Vagina (tissue), 2 donors: ENCODE data around the gene ABLIM2. TPM values are rescaled to one million over a fixed set of nuclear protein-coding genes. Genes with fewer than 3 reads are reported as not detected.

Experiments used
- DNase-seq, 2 donors: peaks; one replicate each; pipeline ENCODE4 v3.0.0-alpha.2; 2017; ENCODE audit errors: extremely low spot score in 2 of 2
- H3K27ac ChIP-seq: fragments of 200-600 bp; sonication (generic); one replicate; pipeline ENCODE4 v1.5.1; 2019
- H3K27me3 ChIP-seq: fragments of 200-600 bp; sonication (generic); one replicate; pipeline ENCODE4 v1.5.1; 2019
- H3K36me3 ChIP-seq, 2 donors: fragments of 200-600 bp; sonication (generic); one replicate each; pipeline ENCODE4 v1.5.1; 2017 to 2019
- H3K4me1 ChIP-seq: fragments of 200-600 bp; sonication (generic); one replicate; pipeline ENCODE4 v1.5.1; 2019
- H3K4me3 ChIP-seq, 2 donors: fragments of 200-600 bp; sonication (generic); 1 replicate in 1 of 2; 2 replicates in 1 of 2; pipeline ENCODE4 v1.5.1; 2016 to 2019
- H3K9me3 ChIP-seq: fragments of 200-600 bp; sonication (generic); one replicate; pipeline ENCODE4 v1.5.1; 2019
- POLR2A ChIP-seq, 2 donors: fragments of 450-650 bp; IDR thresholded peaks; one replicate each; pipeline ENCODE4 v1.6.1; 2017; ENCODE audit warnings: antibody characterized with exemption in 2 of 2, mild to moderate bottlenecking in 2 of 2, moderate library complexity in 2 of 2
- POLR2AphosphoS5 ChIP-seq, 2 donors: sonication (generic); formaldehyde crosslinking; IDR thresholded peaks; one replicate each; pipeline ENCODE4 v1.9.0; 2017; ENCODE audit warnings: antibody characterized with exemption in 2 of 2, mild to moderate bottlenecking in 2 of 2, low read depth in 1 of 2; ENCODE audit not compliant: insufficient read depth in 1 of 2
- intact Hi-C: fragments of 100-400 bp; cut with DNase I; formaldehyde crosslinking; loops from one replicate; pipeline ENCODE4 v1.15.1; 2023
- total RNA-seq: library from RNA; depleted of rRNA; stranded (reverse); fragments of >200 nt; gene quantifications from one replicate; pipeline ENCODE4 v1.2.3, GENCODE V29; 2016
- TF ChIP-seq, protein P1 (sequence below), 3 experiments: fragments of 450-650 bp in 2 of 3; fragments of 200-600 bp in 1 of 3; sonication (generic) in 1 of 3; IDR thresholded peaks; one replicate each; pipeline ENCODE4 v1.5.1; 2017 to 2019; ENCODE audit warnings: antibody characterized with exemption in 3 of 3, mild to moderate bottlenecking in 2 of 3, moderate library complexity in 2 of 3

ABLIM2 gene
- total RNA-seq, 1 donor from 2014 or later: 15.5 TPM

DNA sequence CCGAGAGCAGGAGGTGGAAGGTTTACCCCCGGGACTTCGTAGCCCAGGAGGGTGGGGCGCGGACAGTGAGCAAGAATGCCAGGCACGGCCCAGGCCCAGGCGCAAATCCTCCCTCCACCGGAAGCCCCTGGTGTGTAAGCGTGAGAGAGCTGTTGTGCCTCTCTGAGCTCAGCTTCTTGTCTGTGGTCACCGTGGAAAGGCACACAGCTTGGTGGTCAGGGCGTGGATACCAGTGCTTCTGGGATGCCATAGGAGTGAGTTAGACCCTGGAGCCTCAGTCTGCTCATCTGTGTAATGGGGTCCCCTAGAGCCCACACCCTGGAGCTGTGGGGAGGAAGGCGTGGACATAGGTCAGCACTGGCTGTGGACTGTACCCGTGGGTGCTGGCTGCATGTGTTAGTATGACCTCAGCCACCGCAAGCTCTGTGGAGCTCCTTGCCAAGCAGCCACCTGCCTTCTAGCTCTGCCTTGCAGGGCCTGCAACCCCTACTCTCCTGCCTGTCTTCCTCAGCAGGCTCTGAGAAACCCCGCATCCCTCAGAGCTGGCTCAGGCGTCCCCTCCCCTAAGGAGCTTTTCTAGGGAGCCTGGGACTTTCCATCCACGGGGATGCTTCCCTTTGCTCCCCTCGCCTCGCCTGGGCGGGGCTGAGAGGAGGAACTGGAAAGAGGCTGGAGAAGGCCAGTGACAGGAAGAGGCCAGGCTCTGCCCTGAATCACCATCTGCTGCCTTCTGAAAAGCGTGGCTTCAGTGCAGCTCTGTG is 190.9 kb downstream of the ABLIM2 start:
- intact Hi-C loops: no loop called here
- no peak overlapping the region for H3K27ac ChIP-seq
- TF ChIP-seq, protein P1, sequence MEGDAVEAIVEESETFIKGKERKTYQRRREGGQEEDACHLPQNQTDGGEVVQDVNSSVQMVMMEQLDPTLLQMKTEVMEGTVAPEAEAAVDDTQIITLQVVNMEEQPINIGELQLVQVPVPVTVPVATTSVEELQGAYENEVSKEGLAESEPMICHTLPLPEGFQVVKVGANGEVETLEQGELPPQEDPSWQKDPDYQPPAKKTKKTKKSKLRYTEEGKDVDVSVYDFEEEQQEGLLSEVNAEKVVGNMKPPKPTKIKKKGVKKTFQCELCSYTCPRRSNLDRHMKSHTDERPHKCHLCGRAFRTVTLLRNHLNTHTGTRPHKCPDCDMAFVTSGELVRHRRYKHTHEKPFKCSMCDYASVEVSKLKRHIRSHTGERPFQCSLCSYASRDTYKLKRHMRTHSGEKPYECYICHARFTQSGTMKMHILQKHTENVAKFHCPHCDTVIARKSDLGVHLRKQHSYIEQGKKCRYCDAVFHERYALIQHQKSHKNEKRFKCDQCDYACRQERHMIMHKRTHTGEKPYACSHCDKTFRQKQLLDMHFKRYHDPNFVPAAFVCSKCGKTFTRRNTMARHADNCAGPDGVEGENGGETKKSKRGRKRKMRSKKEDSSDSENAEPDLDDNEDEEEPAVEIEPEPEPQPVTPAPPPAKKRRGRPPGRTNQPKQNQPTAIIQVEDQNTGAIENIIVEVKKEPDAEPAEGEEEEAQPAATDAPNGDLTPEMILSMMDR (IDR thresholded peaks at IDR 0.05): no peak
- TF ChIP-seq POLR2A (IDR thresholded peaks at IDR 0.05): no peak
- H3K4me3 ChIP-seq: no peak overlapping the region
- peaks cover 53% of the 10 kb centered on the region for H3K4me1 ChIP-seq
- DNase-seq: no peak
- H3K9me3 ChIP-seq: no peaks in the 10 kb centered on the region
- no peaks in the 10 kb centered on the region for H3K36me3 ChIP-seq
- no peaks in the 10 kb centered on the region for H3K27me3 ChIP-seq

DNA sequence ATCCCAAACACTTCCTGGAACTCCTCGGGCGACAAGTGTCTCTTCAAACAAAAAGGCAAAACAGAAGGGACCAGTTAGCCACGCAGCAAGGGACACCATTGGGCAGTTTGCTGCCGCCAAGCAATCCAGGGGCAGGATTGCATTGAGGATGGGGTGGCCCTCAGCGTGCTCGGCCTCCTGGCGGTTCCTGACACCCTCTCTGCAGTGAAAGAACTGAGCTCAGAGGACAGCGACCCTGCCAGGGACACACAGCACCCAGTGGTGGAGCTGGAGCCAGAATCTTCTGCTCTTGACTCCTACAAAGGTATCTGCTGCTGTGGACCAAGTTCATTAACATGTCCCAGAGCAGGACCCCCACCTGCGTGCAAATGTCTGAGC is 191.6 kb downstream of the ABLIM2 start:
- no peak for TF ChIP-seq POLR2AphosphoS5 (IDR thresholded peaks at IDR 0.05; ENCODE audit: insufficient read depth in 1 of 2, low read depth in 1 of 2)
- no peak for TF ChIP-seq POLR2A (IDR thresholded peaks at IDR 0.05)
- TF ChIP-seq, protein P1 (IDR thresholded peaks at IDR 0.05): no peak
- H3K27ac ChIP-seq: no peak overlapping the region
- H3K36me3 ChIP-seq: no peaks in the 10 kb centered on the region
- no peak for DNase-seq
- no peak overlapping the region for H3K4me3 ChIP-seq
- peaks cover 49% of the 10 kb centered on the region for H3K4me1 ChIP-seq
- no peaks in the 10 kb centered on the region for H3K9me3 ChIP-seq
- H3K27me3 ChIP-seq: no peaks in the 10 kb centered on the region
- intact Hi-C loops: no loop called here

DNA sequence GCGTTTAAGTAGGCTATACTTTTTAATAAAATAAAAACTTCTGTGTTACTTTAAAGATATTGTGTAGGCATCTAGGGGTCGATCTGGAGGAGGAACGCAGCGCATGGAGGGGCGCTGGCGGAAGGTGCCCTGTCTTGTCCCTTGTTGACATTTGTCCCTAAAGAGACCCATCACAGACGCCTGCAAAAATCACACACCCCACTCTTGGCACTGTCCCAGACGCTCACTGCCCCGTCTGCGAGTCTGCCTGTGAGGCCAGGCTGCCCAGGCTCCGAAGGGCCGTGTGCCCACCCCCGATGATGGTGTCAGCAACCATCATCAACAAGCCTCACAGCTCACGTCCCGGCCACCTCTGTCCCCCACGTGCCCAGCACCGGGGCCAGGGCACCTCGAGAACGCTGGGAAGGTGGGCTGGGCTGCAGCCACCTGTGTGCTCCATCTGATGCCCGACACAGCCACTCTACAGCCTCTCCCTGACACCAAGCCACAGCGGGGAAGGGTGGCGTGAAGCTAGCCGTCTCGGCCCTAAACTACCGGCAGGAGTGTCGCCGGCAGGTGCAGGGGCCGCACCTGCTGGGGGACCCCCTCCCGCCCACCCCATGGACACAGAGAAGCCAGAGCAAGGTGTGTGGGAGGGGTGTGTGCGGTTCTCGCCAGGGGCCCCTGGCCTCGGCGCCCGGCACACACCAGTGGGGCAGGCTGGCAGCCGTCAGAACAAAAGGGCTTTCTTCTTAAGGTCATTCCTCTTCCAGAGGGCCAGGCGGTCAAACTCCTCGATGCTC is 192.1 kb downstream of the ABLIM2 start:
- TF ChIP-seq POLR2AphosphoS5 (IDR thresholded peaks at IDR 0.05; ENCODE audit: insufficient read depth in 1 of 2, low read depth in 1 of 2): no peak
- TF ChIP-seq, protein P1 (IDR thresholded peaks at IDR 0.05): no peak
- no peak for TF ChIP-seq POLR2A (IDR thresholded peaks at IDR 0.05)
- Histone ChIP-seq H3K4me1 (peaks cover 48% of the 10 kb centered on the region), H3K27ac (no peak overlapping the region), H3K9me3 (no peaks in the 10 kb centered on the region), H3K4me3 (no peak overlapping the region), H3K36me3 (no peaks in the 10 kb centered on the region), H3K27me3 (no peaks in the 10 kb centered on the region)
- intact Hi-C loops: no loop called here
- no peak for DNase-seq

DNA sequence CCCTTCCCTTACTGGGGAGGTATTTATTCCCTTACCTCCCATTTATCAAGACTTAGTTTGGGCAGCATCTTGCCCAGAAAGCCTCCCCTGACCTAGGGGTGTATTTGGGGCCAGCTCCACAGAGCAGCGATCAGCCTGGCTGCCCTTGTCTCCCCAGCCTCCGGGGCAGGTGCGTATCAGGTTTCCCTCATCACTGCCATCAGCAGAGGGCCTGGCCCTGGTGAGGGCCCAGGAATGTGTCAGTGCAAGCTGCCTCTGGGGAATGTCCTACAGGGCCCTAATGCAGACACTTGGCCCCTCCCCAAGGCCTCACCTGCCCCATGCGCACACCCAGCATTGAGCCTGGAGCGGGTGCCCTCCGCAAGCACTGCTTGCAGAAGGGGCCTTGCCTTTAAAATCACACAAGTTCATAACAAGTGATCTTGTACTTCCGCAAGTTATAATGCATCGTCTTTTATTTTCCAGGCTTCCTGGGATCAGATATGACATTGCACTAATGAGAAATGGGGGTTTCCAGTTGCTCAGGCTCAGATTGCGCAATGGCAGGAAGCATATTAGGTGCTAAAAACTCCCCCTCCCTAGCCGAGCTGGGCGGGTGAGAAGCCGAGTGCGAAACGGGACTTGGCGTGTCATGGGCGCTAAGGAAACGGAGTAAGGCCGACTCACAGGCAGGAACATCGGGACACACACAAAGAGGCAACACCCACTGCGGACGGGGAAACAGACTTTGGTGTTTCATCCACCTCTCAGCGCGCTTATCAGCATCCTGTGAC is 193.5 kb downstream of the ABLIM2 start:
- Histone ChIP-seq H3K4me3 (no peak overlapping the region), H3K9me3 (no peaks in the 10 kb centered on the region), H3K27ac (no peak overlapping the region), H3K36me3 (no peaks in the 10 kb centered on the region), H3K4me1 (peaks cover 48% of the 10 kb centered on the region), H3K27me3 (no peaks in the 10 kb centered on the region)
- intact Hi-C loops: no loop called here
- TF ChIP-seq POLR2A (IDR thresholded peaks at IDR 0.05) (no peak), POLR2AphosphoS5 (IDR thresholded peaks at IDR 0.05; ENCODE audit: insufficient read depth in 1 of 2, low read depth in 1 of 2) (peak; percentile 40 to 71)
- TF ChIP-seq, protein P1 (IDR thresholded peaks at IDR 0.05): no peak
- DNase-seq: no peak
